SK-N-SH (cell line): ENCODE data around the gene DENND5A. TPM values are rescaled to one million over a fixed set of nuclear protein-coding genes. Genes with fewer than 3 reads are reported as not detected.
"Not testable (repeated sequence)": the region's sequence is repeated elsewhere in the genome, so short reads cannot be mapped to it uniquely, and the experiment has no call there.

Experiments
- CTCF ChIA-PET: fragments of 300-600, 350-600 bp; formaldehyde crosslinking; extraction: SDS; loops from one replicate; lab custom pipeline; 2021; lab: Yijun Ruan, JAX
- POLR2A ChIA-PET: fragments of 350-600 bp; sonication (Branson Sonifier 250); formaldehyde crosslinking; extraction: SDS; loops from one replicate; lab custom pipeline; 2020; ENCODE audit warnings: antibody characterized with exemption, inconsistent platforms; lab: Yijun Ruan, JAX
- DNase-seq: peaks from one replicate; pipeline ENCODE4 v3.0.0; 2012
- H2AFZ ChIP-seq: fragments of 200-600 bp; sonication (generic); 2 replicates; pipeline ENCODE4 v1.8.1; 2016; ENCODE audit warnings: antibody characterized with exemption, mild to moderate bottlenecking, low read depth
- H3F3A ChIP-seq: fragments of 200-600 bp; sonication (generic); replicated peaks from 2 replicates; pipeline ENCODE3; 2016; ENCODE audit warnings: antibody characterized with exemption, mild to moderate bottlenecking; ENCODE audit not compliant: insufficient read depth
- H3K27ac ChIP-seq, 2 experiments: fragments of 200-500 bp in 1 of 2; fragments of 200-600 bp in 1 of 2; sonication (Bioruptor generic) in 1 of 2; sonication (generic), shearing (Covaris generic) in 1 of 2; 2 replicates each; pipeline versions ENCODE4 v1.5.1 to v1.6.1; 2014 to 2016; ENCODE audit warnings: low read depth in 2 of 2, inconsistent platforms in 1 of 2, low read length in 1 of 2, mild to moderate bottlenecking in 1 of 2, mixed read lengths in 1 of 2
- H3K27me3 ChIP-seq: fragments of 200-600 bp; sonication (generic), shearing (Covaris generic); 2 replicates; pipeline ENCODE4 v1.6.1; 2016; ENCODE audit warnings: mixed run types; ENCODE audit not compliant: insufficient read depth
- H3K36me3 ChIP-seq, 2 experiments: fragments of 200-500 bp in 1 of 2; fragments of 200-600 bp in 1 of 2; sonication (Bioruptor generic) in 1 of 2; sonication (generic) in 1 of 2; replicated peaks in 1 of 2; 2 replicates each; pipeline versions ENCODE3 to v1.5.1; 2014 to 2016; ENCODE audit warnings: low read length in 1 of 2, mild to moderate bottlenecking in 1 of 2; ENCODE audit not compliant: insufficient read depth in 2 of 2, control insufficient read depth in 1 of 2
- H3K4me1 ChIP-seq, 2 experiments: fragments of 200-500 bp in 1 of 2; fragments of 200-600 bp in 1 of 2; sonication (Bioruptor generic) in 1 of 2; sonication (generic), shearing (Covaris generic) in 1 of 2; 2 replicates each; pipeline versions ENCODE4 v1.5.1 to v1.6.1; 2014 to 2016; ENCODE audit warnings: low read depth in 1 of 2, low read length in 1 of 2, mixed run types in 1 of 2; ENCODE audit not compliant: insufficient read depth in 2 of 2, control insufficient read depth in 1 of 2
- H3K4me2 ChIP-seq: fragments of 200-600 bp; sonication (generic), shearing (Covaris generic); 2 replicates; pipeline ENCODE4 v1.6.1; 2017; ENCODE audit warnings: mixed run types
- H3K4me3 ChIP-seq, 2 experiments: fragments of 200-500 bp in 1 of 2; fragments of 200-600 bp in 1 of 2; sonication (Bioruptor generic) in 1 of 2; sonication (generic), shearing (Covaris generic) in 1 of 2; 2 replicates each; pipeline versions ENCODE4 v1.5.1 to v1.8.1; 2014 to 2016; ENCODE audit warnings: low read depth in 2 of 2, inconsistent platforms in 1 of 2, low read length in 1 of 2, mild to moderate bottlenecking in 1 of 2, mixed read lengths in 1 of 2, moderate library complexity in 1 of 2
- H3K79me2 ChIP-seq: fragments of 200-600 bp; sonication (generic); 2 replicates; pipeline ENCODE4 v1.8.1; 2017; ENCODE audit warnings: mild to moderate bottlenecking; ENCODE audit not compliant: insufficient read depth
- H3K9ac ChIP-seq: fragments of 200-600 bp; sonication (generic); 2 replicates; pipeline ENCODE4 v1.6.1; 2017; ENCODE audit warnings: mixed run types
- H3K9me2 ChIP-seq: fragments of 200-600 bp; sonication (generic); 2 replicates; pipeline ENCODE4 v1.6.1; 2017; ENCODE audit warnings: mixed run types
- H3K9me3 ChIP-seq: fragments of 200-600 bp; sonication (generic); 2 replicates; pipeline ENCODE4 v1.6.1; 2017; ENCODE audit warnings: mixed run types, mild to moderate bottlenecking, moderate library complexity
- H4K20me1 ChIP-seq: fragments of 200-600 bp; sonication (generic); 2 replicates; pipeline ENCODE4 v1.6.1; 2017; ENCODE audit warnings: mild to moderate bottlenecking, mixed run types; ENCODE audit not compliant: insufficient read depth
- ELF1 ChIP-seq: IDR thresholded peaks from 2 replicates; pipeline ENCODE4 v1.4.0; 2012
- EP300 ChIP-seq, 2 experiments: IDR thresholded peaks; 2 replicates each; pipeline versions ENCODE4 v1.4.0 to v1.6.1; 2012; ENCODE audit warnings: borderline replicate concordance in 1 of 2, low read depth in 1 of 2, low read length in 1 of 2
- EZH2phosphoT487 ChIP-seq: fragments of 200-600 bp; sonication (generic); IDR thresholded peaks from 2 replicates; pipeline ENCODE4 v1.6.1; 2017; ENCODE audit warnings: low read depth, mixed run types, mild to moderate bottlenecking, antibody characterized with exemption, moderate library complexity, borderline replicate concordance
- FOSL2 ChIP-seq: IDR thresholded peaks from 2 replicates; pipeline ENCODE4 v1.4.0; 2012; ENCODE audit warnings: low read depth, mild to moderate bottlenecking, moderate library complexity, borderline replicate concordance
- FOXM1 ChIP-seq: IDR thresholded peaks from 2 replicates; pipeline ENCODE4 v1.4.0; 2012; ENCODE audit warnings: low read depth, mild to moderate bottlenecking
- GABPA ChIP-seq: IDR thresholded peaks from 2 replicates; pipeline ENCODE4 v1.4.0; 2012; ENCODE audit warnings: low read depth, mild to moderate bottlenecking
- NFIC ChIP-seq: IDR thresholded peaks from 2 replicates; pipeline ENCODE4 v1.4.0; 2012; ENCODE audit warnings: borderline replicate concordance
- POLR2AphosphoS5 ChIP-seq: IDR thresholded peaks from 2 replicates; pipeline ENCODE4 v1.6.1; 2012; ENCODE audit warnings: low read depth, low read length
- RCOR1 ChIP-seq: fragments of 150-350 bp; IDR thresholded peaks from 2 replicates; pipeline ENCODE4 v1.6.1; 2017; ENCODE audit warnings: antibody characterized with exemption, low read length
- REST ChIP-seq: IDR thresholded peaks from 2 replicates; pipeline ENCODE4 v1.6.1; 2012; ENCODE audit warnings: mild to moderate bottlenecking, low read depth, low read length, moderate library complexity
- RFX5 ChIP-seq: IDR thresholded peaks from 2 replicates; pipeline ENCODE4 v1.6.1; 2012; ENCODE audit warnings: mild to moderate bottlenecking, improper control_type of control experiment, low read length
- SIN3A ChIP-seq: IDR thresholded peaks from 2 replicates; pipeline ENCODE4 v1.6.1; 2012; ENCODE audit warnings: low read depth, mild to moderate bottlenecking, low read length, moderate library complexity, borderline replicate concordance
- SMC3 ChIP-seq: IDR thresholded peaks from 2 replicates; pipeline ENCODE4 v1.6.1; 2012; ENCODE audit warnings: low read depth, low read length, improper control_type of control experiment
- TEAD4 ChIP-seq: IDR thresholded peaks from 2 replicates; pipeline ENCODE4 v1.4.0; 2012; ENCODE audit warnings: mild to moderate bottlenecking, borderline replicate concordance; ENCODE audit not compliant: insufficient read depth
- YY1 ChIP-seq: IDR thresholded peaks from 2 replicates; pipeline ENCODE4 v1.4.0; 2012; ENCODE audit warnings: low read depth, mild to moderate bottlenecking
- WGBS: methylation state at CpG from one replicate; pipeline ENCODE4 v1.1.6; 2017; ENCODE audit warnings: low lambda C conversion rate; 5-methylcytosine and 5-hydroxymethylcytosine counted together
- polyA plus RNA-seq, 3 experiments: library from polyadenylated mRNA; depleted of rRNA; stranded (reverse); fragments of >200 nt; gene quantifications; 2 replicates each; pipeline ENCODE4 v1.2.3, GENCODE V29; 2012
- TF ChIP-seq, protein P1 (sequence below): fragments of 200-600 bp; sonication (generic); IDR thresholded peaks from 2 replicates; pipeline ENCODE4 v1.6.1; 2017; ENCODE audit warnings: antibody characterized with exemption, mild to moderate bottlenecking, moderate library complexity

Gene DENND5A
- polyA plus RNA-seq, 1 of the 3 experiments (the other 2 are of a cell fraction) = 110 TPM

DNA sequence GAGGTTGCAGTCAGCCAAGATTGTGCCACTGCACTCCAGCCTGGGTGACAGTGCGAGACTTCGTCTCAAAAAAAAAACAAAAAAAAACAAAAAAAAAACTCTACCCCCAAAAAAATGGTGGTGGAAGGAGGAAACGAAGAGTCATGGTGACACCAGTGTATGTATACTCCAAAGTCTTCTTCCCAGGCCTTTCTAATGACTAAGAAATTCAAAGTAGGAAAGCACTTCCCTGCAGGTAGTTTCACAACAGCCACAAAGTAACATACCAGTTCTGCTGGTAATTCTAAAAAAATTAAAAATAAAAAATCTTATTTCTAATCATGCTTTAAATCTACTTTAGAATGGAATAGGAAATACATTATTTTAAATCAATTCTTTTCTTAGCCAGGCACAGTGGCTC is 72.6 kb downstream of the DENND5A start:
- Histone ChIP-seq H3K36me3 (peaks cover 5 to 70% of the 10 kb centered on the region in 2 experiments), H3K4me1 (no peaks in the 10 kb centered on the region), H4K20me1 (no peaks in the 10 kb centered on the region), H3K27ac (no peak overlapping the region), H3K27me3 (no peaks in the 10 kb centered on the region), H3K4me2 (no peak overlapping the region), H2AFZ (no peak overlapping the region), H3K9me3 (no peaks in the 10 kb centered on the region), H3K9me2 (no peaks in the 10 kb centered on the region), H3K79me2 (peaks cover 26% of the 10 kb centered on the region), H3K4me3 (no peak overlapping the region)
- WGBS = 97% methylated on average over 3 of the region's 3 CpGs
- POLR2A ChIA-PET = no interaction called here
- no peak for DNase-seq
- CTCF ChIA-PET = interaction anchor here (0.6 to 1.6 kb wide), 2 partner anchors 21 to 116 kb away, joined by 3 read pairs; no protein-coding TSS in a partner anchor
- TF ChIP-seq NFIC = no peak
- no peak for TF ChIP-seq REST
- TF ChIP-seq SMC3 = no peak
- TF ChIP-seq FOXM1 = no peak
- TF ChIP-seq YY1 = no peak
- TF ChIP-seq POLR2AphosphoS5 = no peak
- TF ChIP-seq EP300 (IDR thresholded peaks at IDR 0.05; ENCODE audit: borderline replicate concordance in 1 of 2, low read depth in 1 of 2, low read length in 1 of 2) = no peak
- TF ChIP-seq RFX5 = no peak
- TF ChIP-seq RCOR1 = no peak
- TF ChIP-seq FOSL2 = no peak
- TF ChIP-seq SIN3A = no peak
- no peak for TF ChIP-seq GABPA
- TF ChIP-seq EZH2phosphoT487 = no peak
- TF ChIP-seq ELF1 = no peak
- no peak for TF ChIP-seq TEAD4
- TF ChIP-seq, protein P1, sequence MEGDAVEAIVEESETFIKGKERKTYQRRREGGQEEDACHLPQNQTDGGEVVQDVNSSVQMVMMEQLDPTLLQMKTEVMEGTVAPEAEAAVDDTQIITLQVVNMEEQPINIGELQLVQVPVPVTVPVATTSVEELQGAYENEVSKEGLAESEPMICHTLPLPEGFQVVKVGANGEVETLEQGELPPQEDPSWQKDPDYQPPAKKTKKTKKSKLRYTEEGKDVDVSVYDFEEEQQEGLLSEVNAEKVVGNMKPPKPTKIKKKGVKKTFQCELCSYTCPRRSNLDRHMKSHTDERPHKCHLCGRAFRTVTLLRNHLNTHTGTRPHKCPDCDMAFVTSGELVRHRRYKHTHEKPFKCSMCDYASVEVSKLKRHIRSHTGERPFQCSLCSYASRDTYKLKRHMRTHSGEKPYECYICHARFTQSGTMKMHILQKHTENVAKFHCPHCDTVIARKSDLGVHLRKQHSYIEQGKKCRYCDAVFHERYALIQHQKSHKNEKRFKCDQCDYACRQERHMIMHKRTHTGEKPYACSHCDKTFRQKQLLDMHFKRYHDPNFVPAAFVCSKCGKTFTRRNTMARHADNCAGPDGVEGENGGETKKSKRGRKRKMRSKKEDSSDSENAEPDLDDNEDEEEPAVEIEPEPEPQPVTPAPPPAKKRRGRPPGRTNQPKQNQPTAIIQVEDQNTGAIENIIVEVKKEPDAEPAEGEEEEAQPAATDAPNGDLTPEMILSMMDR = no peak
- TF ChIP-seq, all 33 proteins: peak for 0
- Histone ChIP-seq H3K9ac (no peak overlapping the region), H3F3A (no peaks in the 10 kb centered on the region)

DNA sequence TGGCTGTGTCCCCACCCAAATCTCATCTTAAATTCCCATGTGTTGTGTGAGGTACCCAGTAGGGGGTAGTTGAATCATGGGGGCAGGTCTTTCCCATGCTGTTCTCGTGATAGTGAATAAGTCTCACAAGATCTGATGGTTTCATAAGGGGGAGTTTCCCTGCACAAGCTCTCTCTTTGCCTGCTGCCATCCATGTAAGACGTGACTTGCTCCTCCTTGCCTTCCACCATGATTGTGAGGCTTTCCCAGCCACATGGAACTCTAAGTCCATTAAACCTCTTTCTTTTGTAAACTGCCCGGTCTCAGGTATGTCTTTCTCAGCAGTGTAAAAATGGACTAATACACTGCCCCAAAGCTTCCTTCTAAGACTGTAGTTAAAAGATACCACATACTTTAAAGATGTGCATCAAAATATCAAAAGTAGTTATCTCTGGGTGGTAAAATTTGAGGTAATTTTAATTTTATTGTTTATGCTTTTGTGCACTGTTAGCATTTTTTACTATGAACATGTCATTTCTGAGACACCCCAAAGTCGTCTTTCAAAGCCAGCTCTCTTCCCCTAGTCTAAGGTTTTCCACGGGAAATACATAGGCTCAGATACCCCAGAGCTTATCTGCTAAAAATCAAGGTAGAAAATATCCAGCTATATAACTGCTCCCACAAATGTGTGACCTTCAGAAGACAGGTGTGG is 74.7 kb downstream of the DENND5A start:
- H3K9me3 ChIP-seq, H3F3A ChIP-seq, H4K20me1 ChIP-seq, POLR2A ChIA-PET, H3K4me2 ChIP-seq, DNase-seq, H2AFZ ChIP-seq, H3K9ac ChIP-seq, H3K4me1 ChIP-seq, H3K27me3 ChIP-seq, H3K9me2 ChIP-seq, H3K4me3 ChIP-seq, H3K27ac ChIP-seq: not testable (repeated sequence)
- WGBS = 96% methylated on average over 5 of the region's 5 CpGs
- Histone ChIP-seq H3K79me2 (peaks cover 34% of the 10 kb centered on the region), H3K36me3 (peaks cover 5 to 71% of the 10 kb centered on the region in 2 experiments)
- CTCF ChIA-PET = interaction anchor here (1.2 kb wide), 1 partner anchor 23 kb away, joined by 3 read pairs; no protein-coding TSS in a partner anchor

DNA sequence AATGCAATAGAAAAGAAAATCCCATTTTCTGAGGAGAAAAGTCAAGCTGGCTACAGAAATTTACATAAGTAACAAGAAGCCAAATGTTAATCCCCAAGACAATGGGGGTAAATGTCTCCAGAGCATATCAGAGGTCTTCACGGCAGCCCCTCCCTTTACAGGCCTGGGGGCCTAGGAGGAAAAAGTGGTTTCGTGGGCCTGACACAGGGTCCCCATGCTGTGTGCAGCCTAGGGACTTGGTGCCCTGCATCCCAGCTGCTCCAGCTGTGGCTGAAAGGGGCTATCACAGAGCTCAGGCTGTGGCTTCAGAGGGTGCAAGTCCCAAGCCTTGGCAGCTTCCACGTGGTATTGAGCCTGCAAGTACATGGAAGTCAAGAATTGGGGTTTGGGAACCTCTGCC is 76.3 kb downstream of the DENND5A start:
- H3K4me3 ChIP-seq, H3K4me2 ChIP-seq, H3K4me1 ChIP-seq, H3K9me2 ChIP-seq, H2AFZ ChIP-seq, H3K9ac ChIP-seq, H3F3A ChIP-seq, H3K9me3 ChIP-seq, H4K20me1 ChIP-seq, H3K27me3 ChIP-seq, POLR2A ChIA-PET, H3K27ac ChIP-seq, DNase-seq: not testable (repeated sequence)
- Histone ChIP-seq H3K79me2 (peaks cover 30% of the 10 kb centered on the region; the same call in 1 of the 2 replicates), H3K36me3 (peaks cover 5 to 74% of the 10 kb centered on the region in 2 experiments)
- 100% methylated on average over 3 of the region's 3 CpGs for WGBS
- CTCF ChIA-PET = interaction anchor here (1.5 kb wide), 1 partner anchor 15 kb away, joined by 3 read pairs; no protein-coding TSS in a partner anchor
